HG02759 (cell line): ENCODE measurements around the gene CPZ.
"Not testable (repeated sequence)": the region's sequence is repeated elsewhere in the genome, so short reads cannot be mapped to it uniquely, and the experiment has no call there.

Source experiments
- ATAC-seq: cut with Tn5 transposase; IDR thresholded peaks from one replicate; pipeline ENCODE4 v1.9.1; 2021; ENCODE audit warnings: mild to moderate bottlenecking, moderate library complexity; ENCODE audit not compliant: unreplicated experiment

Gene CPZ

DNA sequence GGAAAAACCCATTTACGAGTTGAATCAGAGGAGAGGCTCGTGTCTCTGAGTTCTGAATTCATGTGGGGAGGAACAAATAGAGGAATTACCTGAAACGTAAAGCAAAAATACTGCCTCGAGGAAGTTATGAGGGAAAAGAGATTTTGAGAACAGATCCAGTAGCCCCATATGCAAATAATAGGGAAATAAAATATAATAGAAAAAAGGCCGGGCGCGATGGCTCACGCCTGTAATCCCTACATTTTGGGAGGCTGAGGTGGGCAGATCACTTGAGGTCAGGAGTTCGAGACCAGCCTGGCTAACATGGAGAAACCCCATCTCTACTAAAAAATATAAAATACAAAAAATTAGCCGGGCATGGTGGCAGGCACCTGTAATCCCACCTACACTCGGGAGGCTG lies 42.2 kb downstream of the CPZ start:
- ATAC-seq, result not testable (repeated sequence)

DNA sequence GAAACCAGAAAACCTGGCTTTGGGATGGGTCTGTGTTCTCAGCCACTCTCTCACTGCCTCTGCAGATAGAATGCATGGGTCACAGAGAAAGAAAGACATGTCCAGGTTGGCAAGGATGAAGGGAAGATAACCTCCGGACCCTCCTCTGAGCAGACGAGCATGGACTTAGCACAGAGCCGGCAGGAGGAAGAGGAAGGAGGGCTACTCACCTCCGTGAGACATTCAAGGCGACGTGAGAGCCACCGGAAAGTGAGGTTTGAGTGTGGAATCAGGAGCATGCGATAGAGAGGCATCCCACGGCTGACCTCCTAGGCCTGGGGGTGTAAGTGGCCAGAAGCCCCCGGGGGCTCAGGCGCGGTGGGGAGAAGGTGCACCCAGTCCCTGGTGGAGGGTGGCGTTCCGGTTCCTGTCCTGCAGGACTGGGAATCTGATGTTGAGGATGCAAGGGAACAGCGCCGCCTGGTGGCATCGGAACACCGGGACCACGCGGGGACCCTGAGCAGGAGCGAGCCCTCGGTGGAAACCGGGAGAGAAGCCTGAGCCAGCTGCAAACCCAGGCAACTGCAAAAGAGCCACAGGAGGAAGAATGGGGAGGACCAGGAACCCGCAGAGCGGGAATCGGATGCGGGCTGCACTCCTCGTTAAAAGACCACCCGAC lies 43.5 kb downstream of the CPZ start:
- ATAC-seq, result not testable (repeated sequence)

DNA sequence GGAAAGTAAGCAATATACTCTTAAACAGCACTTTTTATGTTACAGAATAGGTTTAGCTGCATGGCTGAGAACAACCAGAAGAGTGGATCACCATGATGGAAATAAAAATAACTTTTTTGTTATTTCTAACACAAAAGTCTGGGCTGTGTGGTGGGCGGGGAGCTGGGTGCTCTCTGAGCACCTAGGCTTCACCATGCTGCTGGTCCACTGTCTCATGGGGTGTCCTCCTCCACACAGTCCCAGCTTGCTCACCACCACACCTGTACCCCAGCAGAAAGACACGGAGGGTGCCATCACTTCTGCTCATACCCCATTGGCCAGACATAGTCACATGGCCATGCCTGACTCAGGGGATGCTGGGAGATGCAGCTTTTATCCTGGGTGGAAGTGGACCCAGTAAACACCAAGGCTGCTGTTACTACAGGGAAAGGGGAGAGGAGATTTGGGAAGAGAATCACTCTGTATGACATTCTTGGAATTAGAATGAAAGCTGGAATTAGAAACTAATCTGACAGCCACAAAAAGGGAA lies 45.0 kb downstream of the CPZ start:
- ATAC-seq, result no peak

DNA sequence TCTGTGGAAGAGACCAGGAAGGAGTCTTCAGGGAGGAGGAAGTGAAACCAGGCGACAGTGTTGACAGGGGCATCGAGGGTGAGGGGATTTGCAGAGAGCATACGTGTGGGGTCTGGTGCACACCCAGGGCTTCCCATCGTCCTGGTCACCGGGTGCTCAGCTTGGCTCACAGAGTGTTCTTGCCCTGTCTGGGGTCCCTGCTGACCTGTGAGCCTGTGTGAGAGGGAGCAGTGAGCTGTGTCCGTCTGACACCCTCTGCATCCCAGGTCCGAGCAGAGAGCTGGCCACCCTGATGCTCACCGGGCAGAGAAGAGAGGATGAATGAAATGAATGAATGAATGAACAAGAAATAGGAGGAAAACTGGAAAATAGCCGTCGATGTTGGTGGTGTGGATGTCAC lies 46.5 kb downstream of the CPZ start:
- no peak for ATAC-seq

DNA sequence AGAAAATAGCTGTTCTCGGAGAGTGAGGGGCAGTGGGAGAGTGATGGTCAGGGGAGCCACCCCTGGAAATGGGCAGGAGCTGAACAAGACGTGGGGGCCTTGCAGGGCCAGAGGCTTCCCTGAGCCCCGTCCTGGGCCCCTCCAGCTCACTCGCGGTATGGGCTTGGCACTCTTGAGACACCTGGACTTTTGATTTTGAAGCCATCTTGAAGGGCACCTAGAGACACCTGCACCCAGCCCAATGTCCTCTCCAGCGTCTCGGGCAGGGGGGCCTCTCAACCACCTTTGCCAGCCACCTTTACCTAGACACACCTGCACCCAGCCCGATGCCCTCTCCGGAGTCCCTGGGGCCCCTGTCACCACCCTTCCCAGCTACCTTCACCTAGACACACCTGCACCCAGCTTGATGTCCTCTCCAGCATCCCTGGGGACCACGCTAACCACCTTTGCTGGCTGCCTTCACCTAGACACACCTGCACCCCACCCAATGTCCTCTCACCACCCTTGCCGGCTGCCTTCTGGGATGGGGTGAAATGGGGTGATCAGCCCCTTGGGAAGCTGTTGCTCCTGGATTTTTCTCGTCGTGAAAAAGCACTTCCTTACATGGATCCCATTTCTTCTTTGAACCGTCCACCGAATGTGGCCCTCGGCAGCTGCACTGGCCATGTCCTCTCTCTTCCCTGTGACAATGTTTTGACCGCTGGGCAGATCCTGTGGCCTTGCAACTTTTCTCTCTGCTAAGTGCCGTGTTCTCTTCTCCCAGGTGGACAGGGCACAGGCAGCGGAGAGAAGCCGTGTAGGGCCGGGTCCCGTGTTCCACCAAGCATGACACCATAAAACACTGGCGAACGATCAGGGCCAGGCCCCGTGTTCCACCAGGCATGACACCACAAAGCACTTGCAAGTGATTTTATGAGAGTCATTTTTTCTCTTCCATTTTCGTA lies 47.5 kb downstream of the CPZ start:
- ATAC-seq, result no peak

DNA sequence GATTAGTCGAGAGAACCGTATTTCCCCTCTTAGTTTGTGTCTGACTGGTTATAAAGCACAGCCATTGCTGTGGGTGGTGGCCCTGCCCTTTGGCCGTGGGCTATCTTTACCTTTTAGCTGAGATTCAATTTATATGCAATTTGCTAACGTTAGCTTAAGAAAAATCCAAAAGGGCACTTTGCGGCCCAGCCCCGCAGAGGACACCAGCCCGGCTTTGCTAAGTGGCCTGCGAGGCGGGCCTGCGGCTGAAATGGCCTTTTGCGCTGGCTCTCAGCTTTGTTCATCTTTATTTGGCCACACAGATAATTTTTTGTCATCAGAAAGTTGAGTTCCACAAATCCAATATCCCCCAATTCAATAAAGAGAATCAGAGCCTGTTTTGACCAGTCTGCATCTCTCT lies 48.3 kb downstream of the CPZ start:
- no peak for ATAC-seq

DNA sequence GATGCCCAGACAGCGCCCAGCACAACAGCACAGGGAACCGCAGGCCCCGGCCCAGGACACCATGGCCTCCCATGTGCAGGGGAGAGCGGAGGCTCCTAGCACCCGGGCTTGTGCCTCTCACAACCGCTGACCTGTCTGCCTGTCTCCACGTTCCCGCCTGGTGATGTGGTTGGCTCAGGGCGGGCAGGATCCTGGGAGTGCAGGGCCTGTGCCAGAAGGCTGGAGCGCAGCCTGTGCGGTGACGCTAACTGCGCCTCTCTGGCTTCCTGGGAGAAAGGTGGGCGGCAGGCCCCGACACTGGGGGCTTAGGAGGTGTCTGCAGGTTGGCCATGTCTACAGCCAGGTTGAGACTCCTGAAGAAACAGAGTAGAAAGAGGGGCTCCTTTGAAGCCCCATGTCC lies 48.7 kb downstream of the CPZ start:
- ATAC-seq, result no peak

DNA sequence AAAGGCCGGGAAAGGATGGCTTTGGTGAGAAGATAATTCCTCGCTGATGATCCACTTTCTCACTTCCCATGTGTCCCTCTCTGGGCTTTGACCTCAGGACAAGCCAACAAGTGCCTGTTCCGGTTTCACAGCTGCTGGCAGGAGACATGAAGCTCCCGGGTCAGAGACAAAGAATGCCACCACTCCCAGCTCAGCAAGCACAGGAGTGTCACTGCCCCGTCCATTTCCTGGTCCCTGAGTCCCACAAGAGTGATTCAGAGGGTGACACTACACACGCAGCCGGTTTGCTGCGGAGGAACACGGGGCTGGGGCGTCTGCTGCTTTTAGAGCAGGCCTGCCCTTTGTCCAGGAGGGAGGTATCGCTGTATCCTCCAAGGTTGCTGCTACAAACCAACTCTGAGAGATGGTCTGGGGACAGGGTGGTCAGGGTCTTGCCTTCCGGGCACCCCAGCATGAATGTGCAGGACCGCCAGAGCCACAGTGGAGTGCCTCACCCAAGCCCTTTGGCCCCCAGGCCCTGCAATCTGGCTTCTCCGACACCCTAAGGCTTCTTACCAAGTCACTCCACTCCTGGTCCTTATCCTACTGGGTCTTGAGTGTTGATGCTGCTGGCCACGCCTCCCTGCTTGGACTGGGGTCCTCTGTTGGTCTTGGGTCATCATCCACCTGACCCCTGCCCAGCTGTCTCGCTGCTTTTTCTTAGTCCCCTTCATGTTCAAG lies 49.5 kb downstream of the CPZ start:
- no peak for ATAC-seq

DNA sequence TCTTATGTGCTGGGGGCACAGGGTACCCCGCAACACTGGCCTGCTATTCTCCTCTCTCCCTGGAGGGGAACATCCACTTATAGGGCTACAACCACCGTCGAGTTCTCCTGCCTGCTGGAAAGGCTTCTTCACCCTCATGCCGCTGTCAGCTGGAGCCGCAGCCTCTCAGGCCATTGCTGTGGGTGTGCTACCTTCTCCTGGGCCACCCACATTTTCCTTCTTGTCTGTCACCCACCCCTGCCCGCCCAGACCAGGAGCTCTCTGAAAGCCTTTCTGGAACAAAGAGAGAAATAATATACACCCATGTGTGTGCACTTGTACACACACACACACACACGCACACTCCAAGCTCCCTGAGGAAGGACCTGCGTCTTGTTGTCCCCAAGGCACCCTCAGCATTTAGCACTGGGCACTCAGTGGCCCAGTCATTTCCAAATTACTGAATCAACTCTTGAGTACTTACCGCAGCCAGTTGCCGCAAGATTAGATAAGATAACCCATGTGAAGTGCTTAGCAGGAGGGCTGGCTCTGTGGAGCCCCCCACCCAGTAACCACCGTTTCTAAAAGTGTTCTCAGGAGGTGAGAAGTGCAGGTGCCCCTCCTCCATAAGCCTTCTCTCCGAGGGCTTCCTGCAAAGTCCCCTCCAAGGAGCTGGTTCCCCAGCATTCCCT lies 50.2 kb downstream of the CPZ start:
- no peak for ATAC-seq

DNA sequence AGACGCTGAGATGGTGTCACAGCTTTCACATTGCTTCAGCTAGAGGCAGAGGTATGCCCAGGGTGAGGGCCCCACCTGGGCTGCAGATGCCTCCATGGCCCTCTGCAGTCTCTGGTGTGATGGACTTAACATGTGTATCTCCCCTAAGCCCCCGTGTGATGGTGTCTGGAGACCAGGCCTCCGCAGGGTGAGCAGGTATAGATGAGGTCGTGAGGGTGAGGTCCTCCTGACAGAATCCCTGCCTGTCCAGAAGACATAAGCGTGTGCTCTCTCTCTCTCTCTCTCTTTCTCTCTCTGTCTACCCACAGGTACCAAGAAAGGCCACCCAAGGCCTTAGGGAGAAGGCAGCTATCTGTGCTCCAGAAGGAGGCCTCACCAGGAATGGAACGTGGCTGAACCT lies 50.9 kb downstream of the CPZ start:
- ATAC-seq, result no peak

DNA sequence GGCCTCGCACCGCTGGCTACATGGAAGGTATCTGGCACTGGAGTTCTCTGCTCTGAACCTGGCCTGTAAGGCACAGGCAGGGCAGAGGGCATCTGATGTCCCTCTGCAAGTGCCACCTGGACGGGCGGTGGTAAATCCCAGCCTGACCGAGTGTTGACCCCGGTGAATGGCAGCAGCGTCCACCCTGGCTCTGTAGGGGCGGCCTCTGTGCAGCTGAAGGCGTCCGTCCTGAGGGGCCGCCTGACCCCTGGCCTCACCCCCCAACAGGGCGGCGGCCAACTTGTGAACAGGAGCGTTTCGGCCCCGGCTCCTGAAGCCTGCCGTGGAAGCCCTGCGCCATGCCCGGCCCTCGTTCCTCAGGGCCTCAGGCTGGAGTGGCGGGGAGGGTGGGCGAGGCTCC lies 51.4 kb downstream of the CPZ start:
- no peak for ATAC-seq

DNA sequence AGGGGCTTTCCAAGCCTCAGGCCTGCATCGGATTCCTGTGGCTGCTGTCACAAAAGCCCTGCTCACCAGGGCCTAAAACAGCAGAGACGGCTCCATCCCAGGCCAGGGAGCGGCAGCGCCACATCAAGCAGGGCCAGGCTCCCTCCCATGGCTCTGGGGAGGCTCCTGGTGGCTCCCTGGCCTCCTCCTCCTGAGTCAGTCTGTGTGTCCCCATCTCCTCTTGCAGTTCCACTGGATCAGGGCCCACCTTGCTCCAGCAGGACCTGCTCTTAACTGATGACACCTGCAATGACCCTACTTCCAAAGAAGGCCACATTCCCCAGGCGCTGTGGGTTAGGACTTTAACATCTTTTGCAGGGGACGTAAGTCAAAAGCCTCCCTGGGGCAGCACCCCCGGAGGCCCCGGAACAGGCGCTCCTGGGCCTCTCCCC lies 51.9 kb downstream of the CPZ start:
- ATAC-seq, result no peak

DNA sequence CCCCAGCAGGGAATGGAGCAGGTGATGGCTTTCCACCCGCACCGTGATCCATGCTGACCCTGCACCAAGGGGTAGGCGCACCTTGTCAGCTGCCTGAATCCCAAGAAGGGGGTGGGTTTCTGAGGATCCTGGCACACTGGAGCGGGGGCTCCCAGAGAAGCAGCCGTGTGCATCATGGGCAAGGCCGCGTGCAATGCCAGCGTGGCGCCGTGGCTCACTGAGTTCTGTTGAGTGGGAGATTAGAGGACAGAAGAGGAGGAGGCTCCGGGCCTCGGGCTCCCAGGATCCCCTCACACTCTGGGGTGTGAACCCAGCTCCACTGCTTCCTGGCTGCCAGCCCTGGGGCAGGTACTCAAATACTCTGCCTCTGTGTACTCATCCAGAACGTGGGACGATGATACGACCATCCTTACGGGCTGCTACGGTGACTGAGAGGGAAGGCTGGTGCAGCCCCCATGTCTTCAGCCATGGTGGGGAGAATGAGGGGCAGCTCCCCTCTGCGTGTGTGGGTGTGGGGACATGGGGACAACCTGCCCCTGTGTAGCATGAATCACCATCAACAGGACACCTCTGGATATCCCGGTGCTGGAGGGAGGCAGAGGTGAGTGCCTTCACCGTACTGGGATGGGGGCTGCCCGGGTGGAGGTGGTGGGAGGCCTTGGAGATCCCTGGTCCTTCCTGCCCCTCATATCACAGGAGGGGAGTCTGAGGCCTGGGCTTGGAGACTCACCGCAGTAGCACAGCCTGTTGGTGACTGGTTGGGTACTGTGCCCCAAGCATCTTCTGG lies 52.6 kb downstream of the CPZ start:
- ATAC-seq, result no peak

DNA sequence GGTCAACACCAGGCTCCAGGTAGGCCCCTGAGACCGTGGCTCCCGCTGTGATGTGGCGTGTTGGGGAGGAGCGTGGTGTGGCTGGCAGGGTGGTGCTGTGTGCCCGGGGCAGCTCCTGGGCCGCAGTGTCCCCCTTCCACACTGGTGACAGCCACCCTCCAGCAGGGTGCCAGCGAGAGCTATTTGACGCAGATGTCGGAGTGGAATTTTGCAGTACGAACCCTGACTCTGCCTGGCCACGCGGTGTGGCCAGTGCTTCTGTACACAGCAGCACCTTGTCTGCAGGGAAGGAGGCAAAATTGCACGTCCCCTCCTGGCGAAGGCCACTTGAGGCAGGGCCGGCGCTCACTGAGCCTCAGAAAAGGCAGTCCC lies 53.2 kb downstream of the CPZ start:
- no peak for ATAC-seq

DNA sequence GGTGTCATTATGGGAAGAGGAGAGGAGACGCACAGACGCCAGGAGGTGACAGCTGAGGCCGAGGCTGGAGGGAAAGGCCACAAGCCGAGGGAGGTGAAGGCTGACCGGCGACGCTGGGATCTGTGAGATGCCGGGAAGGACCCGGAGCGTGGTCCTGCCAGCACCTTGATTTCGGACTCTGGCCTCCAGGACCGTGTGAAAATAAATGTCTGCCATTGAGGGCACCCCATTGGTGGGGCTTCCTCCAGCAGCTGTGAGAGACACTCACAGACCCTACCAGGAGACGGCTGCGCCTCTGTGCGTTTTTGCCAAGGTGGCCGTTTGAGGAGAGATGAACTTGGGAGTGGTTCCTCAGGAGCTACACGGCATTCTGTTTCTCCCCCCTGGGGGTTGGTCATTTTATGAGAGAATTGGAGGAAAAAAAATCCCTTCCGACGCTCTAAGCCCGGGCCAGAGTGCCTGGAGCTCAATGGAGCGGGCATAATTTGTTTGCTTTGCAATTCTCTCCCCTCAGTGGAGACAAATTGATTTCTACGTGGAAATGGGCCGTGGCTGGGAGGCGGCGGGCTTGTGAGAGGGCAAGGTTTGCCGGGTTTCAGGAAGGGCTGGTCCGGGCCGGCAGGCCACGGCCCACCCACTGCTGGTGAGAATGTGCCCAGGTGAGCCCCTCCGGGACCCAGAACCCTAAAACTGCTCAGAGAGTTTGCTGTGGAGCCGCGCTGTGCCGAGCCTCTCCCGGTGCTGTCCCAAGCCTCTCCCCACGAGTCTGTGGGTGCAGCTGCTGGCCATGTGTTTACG lies 53.9 kb downstream of the CPZ start:
- ATAC-seq, result no peak

DNA sequence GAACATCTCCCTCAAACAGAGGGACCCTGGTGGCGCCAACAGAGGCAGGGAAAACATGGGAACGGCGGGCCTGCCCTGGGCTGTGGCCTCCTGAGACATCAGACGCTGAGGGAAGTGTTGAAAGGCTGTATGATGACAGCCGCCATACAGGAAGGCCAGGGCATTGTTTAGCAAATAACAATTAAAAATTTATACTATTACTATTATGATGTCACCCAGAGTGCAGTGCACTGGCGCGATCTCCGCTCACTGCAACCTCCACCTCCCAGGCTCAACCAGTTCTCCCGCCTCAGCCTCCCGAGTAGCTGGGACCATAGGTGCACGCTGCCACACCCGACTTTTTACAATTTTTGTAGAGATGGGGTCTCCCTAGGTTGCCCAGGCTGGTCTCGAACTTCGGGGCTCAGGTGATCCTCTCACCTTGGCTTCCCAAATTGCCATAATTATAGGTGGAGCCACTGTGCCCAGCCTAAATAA lies 54.6 kb downstream of the CPZ start:
- no peak for ATAC-seq

DNA sequence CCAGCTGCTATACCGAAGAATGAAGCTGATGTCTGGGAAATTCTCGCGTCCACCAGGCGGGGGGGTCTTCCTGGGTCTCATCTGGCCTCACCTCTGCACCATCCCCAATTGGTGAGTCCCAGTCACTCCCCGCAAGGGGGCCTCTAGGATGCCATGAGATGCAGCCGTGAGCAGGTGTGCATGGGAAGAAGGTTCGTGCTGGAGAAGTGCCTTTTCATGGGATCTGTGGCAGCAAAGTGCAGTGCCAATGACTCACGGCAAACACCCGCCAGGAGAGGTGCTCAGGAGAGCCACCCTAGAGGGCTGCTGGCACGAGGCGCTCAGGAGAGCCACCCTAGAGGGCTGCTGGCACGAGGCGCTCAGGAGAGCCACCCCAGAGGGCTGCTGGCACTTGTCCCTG lies 55.1 kb downstream of the CPZ start:
- ATAC-seq, result no peak

DNA sequence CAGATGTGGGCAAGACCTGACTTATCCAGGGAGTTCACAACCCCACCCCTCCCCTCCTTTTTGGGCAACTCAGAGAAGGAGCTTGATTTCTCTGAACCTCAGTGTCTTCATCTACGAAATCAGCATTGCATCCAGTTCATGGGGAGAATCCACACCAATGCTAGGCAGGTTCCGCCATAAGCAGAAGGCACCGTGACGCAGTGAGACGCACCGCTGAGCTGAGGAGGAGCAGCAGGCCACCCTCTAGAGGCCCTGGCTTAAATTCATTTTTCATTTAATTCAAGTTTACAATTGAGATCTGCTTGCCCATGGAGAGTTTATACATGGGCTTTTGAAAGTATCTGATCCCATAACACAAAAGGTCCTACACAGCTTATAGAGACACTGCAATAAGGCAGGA lies 55.7 kb downstream of the CPZ start:
- ATAC-seq, result no peak
